H9 (cell line): ENCODE measurements around the gene RHOH. TPM values are rescaled to one million over a fixed set of nuclear protein-coding genes. Genes with fewer than 3 reads are reported as not detected.

Source experiments
- DNase-seq: peaks from one replicate; pipeline ENCODE4 v3.0.0-alpha.2; 2017
- H2AFZ ChIP-seq: one replicate; pipeline ENCODE4 v1.6.1; 2013; ENCODE audit warnings: mild to moderate bottlenecking, low read length, control low read depth, moderate library complexity
- H2AK5ac ChIP-seq: 2 replicates; pipeline ENCODE4 v1.6.1; 2013; ENCODE audit warnings: low read length, control low read depth, mixed read lengths; ENCODE audit not compliant: insufficient read length
- H2BK120ac ChIP-seq: one replicate; pipeline ENCODE4 v1.6.1; 2013; ENCODE audit warnings: low read depth, mild to moderate bottlenecking, low read length, control low read depth, inconsistent platforms; ENCODE audit not compliant: poor library complexity, severe bottlenecking
- H2BK12ac ChIP-seq: 2 replicates; pipeline ENCODE4 v1.6.1; 2013; ENCODE audit warnings: low read length, control low read depth, mixed read lengths, low read depth; ENCODE audit not compliant: insufficient read length
- H2BK15ac ChIP-seq: 2 replicates; pipeline ENCODE4 v1.6.1; 2013; ENCODE audit warnings: low read depth, low read length, control low read depth
- H2BK20ac ChIP-seq: one replicate; pipeline ENCODE4 v1.6.1; 2013; ENCODE audit warnings: low read depth, mild to moderate bottlenecking, low read length, control low read depth, inconsistent platforms; ENCODE audit not compliant: poor library complexity, severe bottlenecking
- H2BK5ac ChIP-seq: 2 replicates; pipeline ENCODE4 v1.6.1; 2013; ENCODE audit warnings: low read length, control low read depth, mixed read lengths; ENCODE audit not compliant: insufficient read length
- H3K14ac ChIP-seq: 2 replicates; pipeline ENCODE4 v1.6.1; 2013; ENCODE audit warnings: low read length, control low read depth; ENCODE audit not compliant: insufficient read depth
- H3K18ac ChIP-seq: 2 replicates; pipeline ENCODE4 v1.6.1; 2013; ENCODE audit warnings: low read depth, mild to moderate bottlenecking, mixed read lengths, low read length, control low read depth; ENCODE audit not compliant: insufficient read length
- H3K23ac ChIP-seq: 2 replicates; pipeline ENCODE4 v1.6.1; 2013; ENCODE audit warnings: low read length, control low read depth, mixed read lengths, low read depth; ENCODE audit not compliant: insufficient read length
- H3K23me2 ChIP-seq: 2 replicates; pipeline ENCODE4 v1.6.1; 2013; ENCODE audit warnings: low read depth, mild to moderate bottlenecking, mixed read lengths, low read length, control low read depth; ENCODE audit not compliant: insufficient read length, poor library complexity, severe bottlenecking
- H3K27ac ChIP-seq: 2 replicates; pipeline ENCODE4 v1.5.1; 2013; ENCODE audit warnings: low read length, control low read depth, mixed read lengths, low read depth; ENCODE audit not compliant: insufficient read length
- H3K27me3 ChIP-seq: 2 replicates; pipeline ENCODE4 v1.6.1; 2013; ENCODE audit warnings: low read length, control low read depth, inconsistent platforms; ENCODE audit not compliant: insufficient read depth
- H3K4ac ChIP-seq: 2 replicates; pipeline ENCODE4 v1.6.1; 2013; ENCODE audit warnings: low read depth, mild to moderate bottlenecking, control low read depth, inconsistent platforms, low read length, moderate library complexity
- H3K4me1 ChIP-seq: 2 replicates; pipeline ENCODE4 v1.6.1; 2013; ENCODE audit warnings: low read length, control low read depth, inconsistent platforms; ENCODE audit not compliant: insufficient read depth
- H3K4me2 ChIP-seq: 2 replicates; pipeline ENCODE4 v1.6.1; 2013; ENCODE audit warnings: low read length, control low read depth, mixed read lengths; ENCODE audit not compliant: insufficient read length, insufficient read depth
- H3K56ac ChIP-seq: 2 replicates; pipeline ENCODE4 v1.6.1; 2013; ENCODE audit warnings: low read depth, mild to moderate bottlenecking, mixed read lengths, low read length, control low read depth; ENCODE audit not compliant: insufficient read length
- H3K79me1 ChIP-seq: 2 replicates; pipeline ENCODE4 v1.6.1; 2013; ENCODE audit warnings: low read depth, mild to moderate bottlenecking, moderate library complexity, low read length, control low read depth, inconsistent platforms; ENCODE audit not compliant: insufficient read depth, poor library complexity, severe bottlenecking
- H3K79me2 ChIP-seq: 2 replicates; pipeline ENCODE4 v1.6.1; 2013; ENCODE audit warnings: low read length, control low read depth, inconsistent platforms; ENCODE audit not compliant: insufficient read depth
- H3K9ac ChIP-seq: 2 replicates; pipeline ENCODE4 v1.6.1; 2013; ENCODE audit warnings: low read length, control low read depth, mixed read lengths; ENCODE audit not compliant: insufficient read length; ENCODE audit errors: extremely low read depth
- H3K9me3 ChIP-seq: one replicate; pipeline ENCODE4 v1.6.1; 2013; ENCODE audit warnings: low read depth, low read length, inconsistent platforms; ENCODE audit not compliant: control insufficient read depth
- H3T11ph ChIP-seq: one replicate; pipeline ENCODE4 v1.6.1; 2013; ENCODE audit warnings: mild to moderate bottlenecking, low read length, control low read depth, inconsistent platforms
- H4K20me1 ChIP-seq: one replicate; pipeline ENCODE4 v1.6.1; 2013; ENCODE audit not compliant: control insufficient read depth, insufficient read length, insufficient read depth
- H4K5ac ChIP-seq: 2 replicates; pipeline ENCODE4 v1.6.1; 2013; ENCODE audit warnings: low read depth, mild to moderate bottlenecking, mixed read lengths, low read length, control low read depth; ENCODE audit not compliant: insufficient read length
- H4K8ac ChIP-seq: replicated peaks from 2 replicates; pipeline ENCODE4 v1.6.1; 2013; ENCODE audit warnings: low read length, control low read depth, mixed read lengths, low read depth; ENCODE audit not compliant: insufficient read length
- H4K91ac ChIP-seq: 2 replicates; pipeline ENCODE4 v1.6.1; 2013; ENCODE audit warnings: low read depth, mild to moderate bottlenecking, moderate library complexity, mixed read lengths, low read length, control low read depth; ENCODE audit not compliant: insufficient read length
- H3K27ac Mint-ChIP-seq, 3 experiments: 2 replicates in 2 of 3; 3 replicates in 1 of 3; pipeline ENCODE4 v1.8.0; 2020 to 2021; ENCODE audit warnings: mixed read lengths in 3 of 3, mild to moderate bottlenecking in 1 of 3, moderate library complexity in 1 of 3
- H3K27me3 Mint-ChIP-seq: 2 replicates; pipeline ENCODE4 v1.8.0; 2021; ENCODE audit warnings: low read depth, mild to moderate bottlenecking, moderate library complexity, mixed read lengths
- H3K36me3 Mint-ChIP-seq, 3 experiments: 2 replicates in 2 of 3; 3 replicates in 1 of 3; pipeline ENCODE4 v1.8.0; 2020 to 2021; ENCODE audit warnings: low read depth in 3 of 3, mixed read lengths in 3 of 3; ENCODE audit not compliant: insufficient read depth in 1 of 3
- H3K4me1 Mint-ChIP-seq, 2 experiments: 2 replicates each; pipeline ENCODE4 v1.8.0; 2020; ENCODE audit warnings: mixed read lengths in 2 of 2
- H3K4me3 Mint-ChIP-seq, 2 experiments: 2 replicates in 1 of 2; 3 replicates in 1 of 2; pipeline ENCODE4 v1.8.0; 2020 to 2021; ENCODE audit warnings: mild to moderate bottlenecking in 2 of 2, mixed read lengths in 2 of 2, moderate library complexity in 1 of 2
- H3K9me3 Mint-ChIP-seq, 2 experiments: 2 replicates in 1 of 2; 3 replicates in 1 of 2; pipeline ENCODE4 v1.8.0; 2020; ENCODE audit warnings: mild to moderate bottlenecking in 2 of 2, mixed read lengths in 2 of 2, moderate library complexity in 1 of 2
- CTCF ChIP-seq: fragments of 200-600 bp; sonication (generic); conservative IDR thresholded peaks from 3 replicates; pipeline ENCODE4 v1.8.0; 2021; ENCODE audit warnings: antibody characterized with exemption, mild to moderate bottlenecking
- WGBS: extraction: QIAGEN DNeasy Blood & Tissue Kit; methylation state at CpG from one replicate; pipeline ENCODE4 v1.1.7; 2013; ENCODE audit warnings: missing lambda C conversion rate, low lambda C conversion rate, mixed read lengths; ENCODE audit not compliant: insufficient read length; ENCODE audit errors: extremely low coverage; 5-methylcytosine and 5-hydroxymethylcytosine counted together
- total RNA-seq: library from RNA; stranded (reverse); gene quantifications from 2 replicates; pipeline ENCODE4 v1.2.1, GENCODE V29; 2021

The RHOH gene
- total RNA-seq, 1 experiment from 2014 or later: 7.1 TPM

GRCh38 chr4:40247350-40247749 lies 50.5 kb downstream of the RHOH start:
- Histone ChIP-seq H3K23me2 (no peaks in the 10 kb centered on the region), H3K9ac (no peak overlapping the region), H3K18ac (no peak overlapping the region), H3K4me2 (no peak overlapping the region), H2BK120ac (no peak overlapping the region), H3K4me1 (peaks cover 4% of the 10 kb centered on the region; the same call in 1 of the 2 replicates), H2BK20ac (no peak overlapping the region), H3K79me1 (no peaks in the 10 kb centered on the region), H3K9me3 (no peaks in the 10 kb centered on the region), H2BK12ac (no peak overlapping the region), H2BK5ac (no peak overlapping the region), H4K5ac (no peak overlapping the region), H2BK15ac (no peak overlapping the region), H3T11ph (no peak overlapping the region), H3K79me2 (no peaks in the 10 kb centered on the region), H3K4ac (no peak overlapping the region), H3K14ac (no peak overlapping the region), H3K27ac (no peak overlapping the region), H4K20me1 (no peaks in the 10 kb centered on the region), H3K56ac (no peak overlapping the region), H4K8ac (no peak overlapping the region), H3K27me3 (no peaks in the 10 kb centered on the region), H3K23ac (no peak overlapping the region), H2AK5ac (no peak overlapping the region), H4K91ac (no peak overlapping the region), H2AFZ (no peak overlapping the region)
- Mint-ChIP-seq H3K36me3 (peaks cover 7 to 21% (median 8%) of the 10 kb centered on the region in 3 experiments; a peak in 6 of 7 replicates), H3K27ac (peak overlapping the region in 1 of 3 experiments; percentile 74; a peak in 1 of 7 replicates), H3K4me3 (no peak overlapping the region), H3K9me3 (no peaks in the 10 kb centered on the region; a peak in 1 of 5 replicates), H3K4me1 (peaks cover 11 to 12% of the 10 kb centered on the region in 2 experiments), H3K27me3 (no peaks in the 10 kb centered on the region)
- no peak for TF ChIP-seq CTCF
- DNase-seq: no peak
- WGBS: no CpG with 5 or more reads among the region's 4 CpGs
